GM21737 (cell line): ENCODE results near the gene MUSK.
"Not testable (repeated sequence)": the region's sequence is repeated elsewhere in the genome, so short reads cannot be mapped to it uniquely, and the experiment has no call there.

Experiments
- ATAC-seq: cut with Tn5 transposase; IDR thresholded peaks from one replicate; pipeline ENCODE4 v1.9.1; 2021; ENCODE audit warnings: mild to moderate bottlenecking, moderate library complexity; ENCODE audit not compliant: unreplicated experiment

MUSK gene

DNA sequence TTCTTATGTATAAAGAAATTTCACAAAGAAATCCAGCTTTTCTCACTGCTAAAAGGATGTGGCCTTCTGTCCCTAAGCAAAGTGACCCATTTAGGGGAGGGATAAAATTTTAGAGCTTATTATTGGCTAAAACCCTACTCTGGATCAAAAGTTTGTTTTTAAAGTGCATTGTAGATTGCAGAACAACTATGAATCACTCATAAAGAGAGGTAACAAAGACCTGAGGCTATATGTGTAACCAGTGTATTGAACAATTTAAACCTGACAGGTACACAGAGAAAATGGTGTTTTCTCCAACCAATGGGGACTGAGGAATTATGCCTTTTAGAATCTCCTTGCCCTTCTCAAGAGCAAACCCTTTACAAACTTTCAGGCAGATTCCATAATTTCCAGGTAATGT is 86.6 kb downstream of the MUSK start:
- ATAC-seq: no peak

DNA sequence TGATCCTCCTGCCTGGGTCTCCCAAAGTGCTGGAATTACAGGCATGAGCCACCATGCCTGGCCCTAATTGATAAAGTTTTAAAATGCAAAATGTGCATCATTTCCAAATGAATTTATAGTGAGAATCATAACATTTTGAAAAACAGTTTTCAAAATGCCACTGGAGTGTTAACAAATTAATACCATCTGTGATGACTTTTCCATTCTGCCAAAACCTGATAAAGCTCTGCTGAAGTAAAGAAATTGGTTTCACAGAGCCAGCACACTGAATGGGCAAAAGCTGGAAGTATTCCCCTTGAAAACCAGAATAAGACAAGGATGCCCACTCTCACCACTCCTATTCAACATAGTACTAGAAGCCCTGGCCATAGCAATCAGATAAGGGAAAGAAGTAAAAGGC is 89.6 kb downstream of the MUSK start:
- no peak for ATAC-seq

DNA sequence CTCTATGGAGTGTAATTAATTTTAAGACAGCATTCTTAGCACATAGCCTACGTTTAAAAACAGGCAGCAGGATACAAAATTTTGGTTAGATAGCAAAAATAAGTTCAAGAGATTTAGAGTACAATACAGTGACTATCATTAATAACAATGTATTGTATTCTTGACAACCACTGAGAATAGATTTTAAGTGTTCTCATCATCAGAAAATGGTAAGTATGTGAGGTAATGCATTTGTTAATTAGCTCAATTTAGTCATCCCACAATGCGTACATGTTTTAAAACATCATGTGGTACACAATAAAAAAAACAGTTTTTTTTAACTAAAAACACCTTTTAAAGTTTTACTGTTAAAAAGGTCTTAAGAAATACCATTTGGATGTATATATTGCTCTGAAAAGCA is 94.2 kb downstream of the MUSK start:
- ATAC-seq: no peak

DNA sequence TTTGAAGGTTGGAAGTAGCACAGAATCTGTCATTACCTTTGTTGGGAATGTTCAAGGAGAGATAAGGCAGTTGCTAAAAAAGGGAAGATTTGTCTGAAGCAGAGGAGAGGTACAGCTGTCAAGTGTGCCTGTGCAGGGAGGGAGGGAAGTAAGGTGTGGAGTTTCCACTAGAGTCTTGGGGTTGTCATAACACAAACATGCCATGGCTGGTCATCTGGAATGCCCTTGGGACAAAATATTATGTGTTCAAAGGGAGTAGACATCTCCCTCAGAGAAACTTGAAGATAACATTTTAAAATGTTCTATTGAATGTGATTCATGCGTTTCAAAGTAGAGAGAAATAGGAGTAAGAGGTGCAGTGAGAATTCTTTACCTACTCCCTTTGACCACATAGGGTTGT is 95.0 kb downstream of the MUSK start:
- no peak for ATAC-seq

DNA sequence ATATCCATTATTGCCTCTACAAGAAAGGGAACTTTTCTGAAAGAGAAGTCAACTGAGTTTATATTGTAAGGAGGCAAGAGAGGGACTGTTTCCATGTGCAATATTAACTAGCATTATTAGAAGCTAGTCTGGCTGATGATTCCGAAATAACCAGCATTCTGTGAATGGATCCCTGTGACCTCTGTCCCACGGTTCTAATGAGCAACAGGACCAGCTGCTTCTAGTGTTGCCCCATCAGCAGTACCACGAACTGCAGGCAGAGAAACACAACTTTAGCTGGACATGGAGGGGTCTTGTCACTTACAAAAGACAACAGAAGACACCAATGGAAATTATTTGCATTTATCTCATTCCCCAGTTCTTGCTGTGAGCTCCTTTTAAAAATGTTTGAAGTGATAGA is 95.4 kb downstream of the MUSK start:
- ATAC-seq: no peak

DNA sequence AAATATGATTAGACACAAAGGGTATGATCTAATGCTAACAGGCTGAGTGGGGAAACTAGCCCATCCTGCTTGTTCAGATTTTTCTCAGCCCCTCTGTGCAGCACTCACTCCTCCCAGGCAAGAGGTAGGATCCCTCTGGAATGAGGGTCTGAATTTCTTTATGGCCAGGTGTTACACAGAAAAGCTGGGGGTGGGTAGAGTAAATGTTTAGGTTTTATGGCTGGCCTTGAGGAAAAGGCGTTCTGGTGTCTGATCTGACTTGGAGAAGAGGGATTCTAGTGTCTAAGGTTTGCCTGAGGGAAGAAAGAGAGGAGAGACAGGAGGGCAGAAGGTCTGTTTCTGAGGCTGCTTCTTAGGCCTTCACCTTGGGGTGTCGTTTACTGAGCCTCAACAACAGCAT is 97.3 kb downstream of the MUSK start:
- no peak for ATAC-seq

DNA sequence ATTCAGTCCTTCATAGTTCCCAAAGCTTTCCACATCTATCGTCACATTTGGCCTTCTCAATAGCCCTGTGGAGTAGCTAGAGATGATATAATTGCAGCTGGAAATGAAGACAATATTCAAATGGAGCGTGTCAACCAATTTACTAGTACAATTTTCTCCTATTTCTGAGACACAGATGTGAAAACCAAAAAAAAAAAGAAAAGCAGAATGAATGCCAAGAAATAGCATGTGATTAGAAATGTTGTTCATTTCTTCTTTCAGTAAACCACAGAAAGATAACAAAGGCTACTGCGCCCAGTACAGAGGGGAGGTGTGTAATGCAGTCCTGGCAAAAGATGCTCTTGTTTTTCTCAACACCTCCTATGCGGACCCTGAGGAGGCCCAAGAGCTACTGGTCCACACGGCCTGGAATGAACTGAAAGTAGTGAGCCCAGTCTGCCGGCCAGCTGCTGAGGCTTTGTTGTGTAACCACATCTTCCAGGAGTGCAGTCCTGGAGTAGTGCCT is 99.0 kb downstream of the MUSK start:
- ATAC-seq: no peak

DNA sequence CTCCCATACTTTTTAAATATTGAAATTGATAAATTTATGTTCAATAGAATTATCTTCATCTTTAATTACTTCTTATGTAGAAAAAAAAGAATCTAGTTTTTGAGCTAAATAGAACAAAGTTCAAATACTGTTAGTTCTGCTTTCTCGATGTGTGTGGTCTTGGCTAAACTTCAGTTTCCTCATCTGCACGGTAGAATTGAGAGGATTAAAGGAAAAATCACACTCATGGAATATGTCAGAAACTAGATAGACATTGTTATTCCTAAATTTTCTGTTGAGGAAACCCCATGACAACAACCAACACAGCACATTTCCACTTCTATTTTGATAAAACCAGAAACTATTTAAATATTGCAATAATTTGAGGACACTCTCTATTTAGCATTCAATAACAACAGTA is 100.3 kb downstream of the MUSK start:
- no peak for ATAC-seq

DNA sequence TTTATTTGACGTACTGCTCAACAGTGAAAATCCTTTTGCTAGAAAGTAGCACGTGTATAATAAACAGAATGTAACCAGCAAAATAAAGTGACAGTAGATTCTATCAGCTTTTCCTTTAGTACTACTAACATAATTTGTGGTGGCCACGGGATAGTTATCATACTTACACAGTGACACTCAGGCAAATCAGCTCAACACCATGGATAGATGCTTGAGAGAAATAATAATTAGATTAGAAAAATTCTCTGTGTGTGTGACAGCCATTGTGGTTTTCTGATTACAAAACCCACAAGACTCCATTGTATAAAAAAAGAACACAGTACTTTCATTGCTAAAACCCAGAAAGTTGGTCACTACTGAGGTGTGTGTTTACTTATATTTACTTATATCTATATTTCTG is 101.1 kb downstream of the MUSK start:
- ATAC-seq: no peak

DNA sequence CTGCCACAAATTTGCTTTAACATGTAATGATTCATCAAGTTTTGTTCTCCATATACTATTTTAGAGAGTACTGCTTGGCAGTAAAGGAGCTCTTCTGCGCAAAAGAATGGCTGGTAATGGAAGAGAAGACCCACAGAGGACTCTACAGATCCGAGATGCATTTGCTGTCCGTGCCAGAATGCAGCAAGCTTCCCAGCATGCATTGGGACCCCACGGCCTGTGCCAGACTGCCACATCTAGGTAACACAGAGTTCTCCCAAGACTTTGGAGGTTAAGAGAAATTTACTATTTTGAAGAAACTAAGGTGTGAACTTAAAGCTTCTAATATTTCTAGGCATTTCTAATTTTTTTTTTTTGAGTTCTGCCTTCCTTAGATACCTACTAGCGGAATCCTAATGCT is 107.1 kb downstream of the MUSK start:
- no peak for ATAC-seq

DNA sequence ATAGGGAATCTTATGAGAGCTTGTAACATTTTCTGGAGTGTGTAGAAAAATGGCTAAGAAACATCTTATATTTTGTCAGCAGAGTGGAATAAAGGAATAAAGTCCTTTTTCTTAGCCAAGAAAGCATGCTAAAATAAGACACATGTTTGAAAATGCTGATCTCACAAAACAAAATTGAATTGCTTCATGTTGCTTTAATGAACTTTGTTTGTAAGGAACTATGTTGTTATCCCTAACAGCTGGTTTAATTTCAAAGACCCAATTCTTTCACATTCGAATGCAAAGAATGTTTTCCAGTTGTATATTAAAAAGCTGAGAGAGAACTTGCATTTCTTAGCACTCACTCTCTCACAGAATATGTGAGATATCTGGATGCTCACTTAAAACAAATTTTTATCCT is 107.6 kb downstream of the MUSK start:
- no peak for ATAC-seq

DNA sequence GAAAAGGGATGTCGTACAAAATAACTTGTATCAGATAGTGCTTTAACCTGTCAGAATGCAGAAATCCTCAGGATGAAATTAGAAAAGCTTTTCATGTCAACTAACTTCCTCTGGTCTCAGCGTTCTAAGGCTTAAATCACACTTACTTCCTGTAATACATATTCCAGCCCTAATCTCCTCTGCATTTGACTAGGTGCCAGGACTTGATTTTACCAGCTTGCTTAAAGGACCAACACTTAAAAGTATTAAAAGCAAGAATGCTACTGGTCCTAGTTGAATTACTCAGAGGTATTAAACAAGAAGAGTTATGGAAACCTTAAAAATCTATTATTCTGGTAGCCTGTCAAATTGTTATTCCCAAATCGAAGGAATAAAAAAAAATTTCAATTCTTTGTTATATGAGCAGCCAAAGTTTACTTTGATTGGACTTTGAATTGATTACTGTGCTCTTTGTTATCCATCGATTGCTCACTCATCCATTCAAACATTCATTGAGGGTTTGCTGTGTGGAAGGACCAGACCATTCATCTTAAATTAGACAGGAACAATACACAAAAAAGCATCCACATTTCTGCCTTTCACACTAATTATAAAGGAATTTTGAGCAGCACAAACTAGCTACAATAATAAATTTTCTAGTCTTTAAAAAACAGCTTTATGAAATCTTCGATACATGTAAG is 108.7 kb downstream of the MUSK start:
- ATAC-seq: no peak

DNA sequence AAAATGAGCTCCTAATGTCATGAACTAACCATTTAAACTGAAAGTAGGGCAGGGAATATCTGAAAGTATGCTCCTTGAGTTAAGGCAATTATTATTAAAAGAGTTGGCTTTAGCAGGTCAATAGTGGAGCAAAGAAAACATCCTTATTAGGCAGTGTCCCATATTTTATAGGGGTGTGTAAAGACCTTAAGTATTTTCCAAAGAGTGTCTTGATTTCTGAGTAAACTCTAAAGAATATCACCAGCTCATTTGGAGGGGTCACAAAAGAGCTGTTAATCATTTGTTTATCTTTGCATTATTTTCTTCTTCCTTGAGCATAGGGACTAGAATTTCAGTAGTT is 109.3 kb downstream of the MUSK start:
- ATAC-seq: no peak

DNA sequence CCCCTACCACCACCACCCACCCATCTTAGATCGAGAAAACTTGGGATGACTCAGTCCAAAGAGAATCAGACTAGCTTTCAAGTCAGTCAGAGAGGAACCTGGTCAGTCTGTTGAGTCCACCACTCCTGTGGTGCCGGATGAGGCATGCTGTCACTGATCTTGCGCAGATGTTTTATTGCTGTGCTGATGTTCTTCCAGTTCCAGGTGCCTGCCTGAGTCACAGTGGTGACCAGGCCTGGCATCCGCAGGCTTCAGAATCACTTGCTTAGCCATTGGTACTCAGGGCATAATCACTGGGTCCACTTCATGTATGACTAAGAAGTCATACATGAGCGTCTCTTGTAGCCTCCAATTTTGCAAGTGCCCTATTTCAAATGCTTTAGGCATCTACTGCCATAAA is 114.1 kb downstream of the MUSK start:
- ATAC-seq: no peak

DNA sequence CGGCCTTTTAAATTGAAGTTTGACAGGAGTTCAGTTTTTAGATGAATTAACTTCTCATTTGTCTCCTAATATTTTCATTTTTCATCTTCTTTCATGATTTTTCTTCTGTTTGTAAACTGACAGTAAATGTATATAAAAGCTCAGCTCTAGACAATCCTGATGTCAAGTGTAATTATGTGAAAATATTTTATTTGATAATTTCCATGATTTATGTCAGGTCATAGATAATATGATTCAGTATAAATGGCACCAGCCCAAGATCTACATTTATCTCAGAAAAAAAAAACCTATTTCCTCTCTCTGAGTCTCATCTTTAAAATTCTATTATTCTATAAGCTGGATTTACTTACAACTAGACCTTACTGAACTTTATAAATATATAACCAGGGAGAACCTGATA is 115.7 kb downstream of the MUSK start:
- no peak for ATAC-seq

DNA sequence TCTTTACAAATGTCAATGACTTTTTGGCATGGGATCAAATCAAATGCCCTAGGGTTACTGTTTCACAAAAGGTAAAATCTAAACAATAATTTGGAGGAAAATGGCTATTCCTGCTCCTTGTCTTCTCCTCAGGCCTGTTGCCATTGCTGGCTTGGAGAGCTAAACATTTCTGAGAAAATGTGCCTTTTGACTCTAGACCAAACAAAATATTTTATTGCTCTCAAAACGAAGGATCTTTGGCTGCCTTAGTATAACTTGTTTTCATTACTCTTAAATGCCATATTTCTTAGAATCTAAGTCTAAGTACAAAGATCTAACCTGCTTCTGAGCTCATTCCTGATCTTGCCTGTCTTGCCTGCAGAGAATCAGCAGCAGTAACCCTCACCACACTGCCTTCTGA is 116.6 kb downstream of the MUSK start:
- ATAC-seq: no peak

DNA sequence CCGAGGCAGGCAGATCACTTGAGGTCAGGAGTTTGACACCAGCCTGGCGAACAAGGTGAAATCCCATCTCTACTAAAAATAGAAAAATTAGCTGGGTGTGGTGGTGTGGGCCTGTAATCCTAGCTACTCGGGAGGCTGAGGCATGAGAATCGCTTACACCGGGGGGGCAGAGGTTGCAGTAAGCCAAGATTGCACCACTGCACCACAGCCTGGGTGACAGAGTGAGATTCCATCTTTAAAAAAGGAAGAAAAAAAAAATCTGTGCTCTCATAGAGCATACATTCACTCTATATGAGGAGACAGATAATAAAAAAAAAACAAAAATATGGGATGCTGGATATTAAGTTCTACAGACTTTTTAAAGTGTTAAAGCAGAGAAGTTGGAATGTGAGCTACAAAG is 119.8 kb downstream of the MUSK start:
- ATAC-seq: not testable (repeated sequence)

DNA sequence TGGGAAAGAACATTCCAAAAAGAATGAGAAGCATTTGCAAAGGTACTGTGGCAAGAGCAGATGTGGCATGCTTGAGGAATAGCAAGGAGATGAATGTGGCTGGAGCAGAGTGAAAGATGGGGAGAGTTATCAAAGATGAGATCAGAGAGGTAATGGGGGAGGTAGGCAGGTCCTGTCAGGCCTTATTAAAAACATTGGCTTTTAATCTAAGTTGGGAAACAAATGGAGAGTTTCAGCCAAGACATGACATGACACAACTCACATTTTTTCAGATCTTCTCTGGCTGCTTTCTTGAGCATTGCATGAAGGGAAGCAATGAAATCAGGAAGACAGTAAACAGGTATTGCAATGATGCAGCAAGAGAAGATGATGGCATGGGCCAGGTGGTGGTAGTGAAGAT is 120.3 kb downstream of the MUSK start:
- no peak for ATAC-seq

DNA sequence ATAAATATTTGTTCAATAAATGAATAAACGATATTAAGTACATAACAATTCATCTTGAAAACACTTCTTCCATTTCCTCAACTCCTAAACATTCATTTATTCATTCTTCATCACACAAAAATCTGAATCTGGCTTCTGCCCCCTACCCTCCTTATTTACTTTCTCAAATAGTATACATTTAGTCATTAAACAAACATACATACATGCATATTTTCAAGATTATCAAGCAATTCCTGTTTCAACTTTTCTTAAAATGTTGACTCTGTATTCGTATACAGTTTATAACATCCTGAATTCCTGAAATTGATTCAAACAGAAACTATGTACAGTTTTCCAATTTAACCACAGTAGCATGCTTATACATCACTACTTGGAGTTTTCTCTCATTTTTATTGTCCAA is 129.0 kb downstream of the MUSK start:
- ATAC-seq: no peak

DNA sequence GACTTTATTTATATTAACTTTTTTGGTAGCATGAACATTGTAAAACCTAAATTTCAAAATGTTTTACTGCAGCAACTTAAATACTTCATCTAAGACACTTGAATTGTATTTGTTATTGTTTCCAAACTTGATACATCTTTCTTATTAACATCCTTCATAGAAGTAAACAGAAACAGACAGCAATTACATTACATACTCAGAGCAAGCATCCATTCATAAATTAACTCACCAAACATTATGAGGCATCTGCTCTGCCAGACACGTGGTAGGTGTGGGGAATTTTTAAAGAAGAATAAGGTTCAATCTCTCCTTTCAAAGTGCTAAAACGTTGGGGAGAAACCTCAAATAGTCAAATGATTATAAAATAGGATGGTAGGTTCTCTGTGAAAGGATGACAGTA is 130.8 kb downstream of the MUSK start:
- ATAC-seq: no peak

DNA sequence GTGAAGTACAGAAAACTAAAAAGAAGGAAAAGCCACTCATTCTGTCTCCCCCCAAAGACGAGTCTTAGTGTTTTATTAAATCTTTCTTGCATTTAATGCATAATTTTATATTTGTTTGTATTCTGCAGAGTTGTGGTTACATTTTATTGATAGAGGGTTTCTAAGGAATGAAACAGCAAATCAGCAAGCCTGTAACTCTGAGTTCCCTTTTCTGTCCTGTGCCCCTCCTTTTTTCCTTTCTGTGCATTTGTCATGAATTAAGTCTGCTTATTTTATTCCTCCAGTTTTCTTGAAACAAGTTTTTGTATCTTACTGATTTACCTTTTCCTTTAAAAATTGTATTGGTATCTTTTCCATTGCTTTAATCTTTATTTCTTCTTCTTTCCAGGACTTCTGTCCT is 132.8 kb downstream of the MUSK start:
- ATAC-seq: no peak

DNA sequence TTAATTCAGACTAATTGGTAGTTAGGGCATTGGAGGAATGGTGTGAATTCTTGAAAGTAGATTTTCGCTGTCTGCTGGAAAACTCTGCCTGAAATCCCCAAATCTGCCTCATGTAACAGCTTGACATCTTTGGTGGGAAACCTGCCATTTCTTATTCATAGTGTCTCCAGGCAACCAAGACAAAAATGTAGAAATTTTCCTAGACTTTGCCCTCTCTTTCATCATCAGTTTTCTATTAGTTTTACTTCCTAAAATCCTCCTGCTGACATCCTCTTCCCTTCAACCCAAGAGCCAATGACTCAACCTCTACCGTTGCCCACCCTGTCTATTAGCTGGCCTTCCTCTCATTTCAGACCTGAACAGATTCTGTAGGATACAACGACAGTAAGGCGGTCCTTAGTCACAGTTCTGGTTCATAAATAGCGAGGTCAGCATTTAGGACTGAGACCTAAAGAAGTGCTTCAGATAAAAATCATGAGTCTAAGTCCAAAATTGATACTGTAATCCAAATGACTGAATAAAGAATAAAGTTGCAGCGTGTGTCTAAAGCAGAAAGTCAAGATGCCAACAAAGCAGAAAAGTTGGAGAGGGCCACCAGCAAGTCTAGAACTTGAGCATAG is 133.9 kb downstream of the MUSK start:
- ATAC-seq: no peak

DNA sequence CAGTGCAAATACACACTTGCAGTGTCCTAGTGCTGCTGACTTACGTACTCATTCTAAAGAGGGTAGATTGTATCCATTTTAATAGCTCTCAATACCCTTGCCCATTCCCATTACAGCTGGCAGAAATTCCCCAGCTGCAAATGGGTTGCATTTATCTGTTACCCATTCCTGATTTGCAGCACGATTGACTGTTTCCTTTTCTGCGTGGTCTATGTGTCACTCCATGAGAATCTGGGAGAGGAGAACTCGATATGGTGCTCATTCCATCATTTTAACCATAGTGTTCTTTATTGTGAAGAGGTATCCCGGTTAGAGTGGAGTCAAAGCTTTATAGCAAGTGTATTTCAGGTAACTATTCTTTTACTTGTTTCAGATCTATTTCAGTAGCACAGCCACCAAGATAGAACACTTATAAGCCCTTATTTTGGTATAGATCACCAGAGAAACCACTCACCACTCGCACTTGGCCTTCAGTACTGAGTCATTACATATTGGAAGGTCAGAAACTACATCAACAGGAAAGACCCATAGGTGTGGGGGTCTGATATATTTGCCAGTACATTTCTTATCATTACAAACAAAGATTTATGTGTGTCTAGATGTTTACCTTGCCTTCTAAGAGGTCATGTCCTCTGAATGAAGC is 139.5 kb downstream of the MUSK start:
- ATAC-seq: peak; percentile 45
